Stimulated activated CD4-positive, alpha-beta T cell treated with anti-CD3 and anti-CD28 coated beads, Interleukin-1b, Interleukin-23, amount 100 ng/mL, for 24 hours (primary cell): Measurements from ENCODE around the gene ANKRD31.

Experiments used
- DNase-seq, 4 experiments: peaks; one replicate each; pipeline ENCODE4 v3.0.0-alpha.2; 2020; ENCODE audit warnings: low read depth in 4 of 4, low spot score in 1 of 4

ANKRD31 gene

DNA sequence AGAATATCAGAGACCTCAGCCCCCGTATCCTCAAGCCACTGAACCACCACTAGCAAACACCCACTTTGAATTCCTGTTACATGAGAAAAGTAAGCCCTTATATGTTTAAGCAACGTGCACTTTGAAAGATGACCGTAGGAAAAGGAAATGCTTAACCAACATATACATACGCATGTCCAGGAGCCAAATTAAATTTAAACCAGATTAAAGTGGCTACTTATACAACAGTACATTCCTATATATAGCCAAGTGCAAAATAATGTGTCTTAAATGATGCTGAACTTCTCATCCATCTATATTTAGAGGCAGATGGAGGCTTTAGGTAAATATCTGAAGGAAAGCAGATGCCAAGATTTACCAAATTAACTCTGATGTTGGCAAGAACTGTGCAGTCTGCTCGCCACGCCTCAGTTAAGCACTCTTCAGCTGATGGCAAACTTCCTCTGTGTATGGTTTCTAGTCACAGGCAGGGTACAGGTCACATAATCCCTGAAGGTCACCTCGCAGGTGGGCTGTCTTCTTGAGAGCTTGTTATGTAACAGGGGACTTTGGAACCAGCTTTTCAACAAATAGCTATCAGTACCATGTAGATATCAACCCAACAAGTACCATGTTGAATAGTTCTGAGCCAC is 192.9 kb downstream of the ANKRD31 start:
- no peak for DNase-seq

DNA sequence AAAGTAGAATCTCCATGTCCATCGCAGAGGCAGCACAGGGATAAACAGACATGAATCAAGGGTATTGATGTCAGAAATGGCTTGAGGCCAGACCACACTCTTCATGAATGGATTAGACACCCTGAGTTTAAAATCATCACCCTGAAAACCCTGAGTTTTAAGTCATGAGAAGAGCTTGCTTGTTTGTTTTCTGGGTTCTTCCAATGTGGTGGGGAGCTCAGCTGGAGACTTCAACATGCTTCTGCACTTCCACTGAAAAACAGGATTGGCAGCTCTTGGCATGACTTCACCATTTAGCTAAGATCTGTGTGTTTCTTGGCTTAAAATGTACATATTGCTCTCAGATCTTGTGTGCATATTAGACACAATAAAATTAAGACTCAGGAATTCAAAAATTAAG is 194.2 kb downstream of the ANKRD31 start:
- no peak for DNase-seq

DNA sequence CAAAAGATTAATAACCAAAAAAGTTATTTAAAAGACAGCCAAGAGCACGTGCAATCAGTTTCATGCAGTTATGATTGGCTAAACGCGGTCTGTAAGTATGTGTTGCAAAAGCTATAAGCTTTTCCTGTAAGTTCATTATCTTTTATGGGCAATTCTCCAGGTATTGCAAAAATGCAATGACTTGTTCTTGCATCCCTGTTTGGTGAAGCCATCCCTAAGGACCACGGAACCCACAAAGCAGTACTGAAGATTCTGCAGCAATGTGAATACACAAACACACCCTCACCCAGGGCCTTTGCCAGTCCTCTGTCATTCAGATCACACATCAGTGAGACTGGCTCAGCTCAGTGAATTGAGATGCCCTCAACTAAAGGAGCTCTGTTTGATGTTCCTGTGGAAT is 195.7 kb downstream of the ANKRD31 start:
- no peak for DNase-seq

DNA sequence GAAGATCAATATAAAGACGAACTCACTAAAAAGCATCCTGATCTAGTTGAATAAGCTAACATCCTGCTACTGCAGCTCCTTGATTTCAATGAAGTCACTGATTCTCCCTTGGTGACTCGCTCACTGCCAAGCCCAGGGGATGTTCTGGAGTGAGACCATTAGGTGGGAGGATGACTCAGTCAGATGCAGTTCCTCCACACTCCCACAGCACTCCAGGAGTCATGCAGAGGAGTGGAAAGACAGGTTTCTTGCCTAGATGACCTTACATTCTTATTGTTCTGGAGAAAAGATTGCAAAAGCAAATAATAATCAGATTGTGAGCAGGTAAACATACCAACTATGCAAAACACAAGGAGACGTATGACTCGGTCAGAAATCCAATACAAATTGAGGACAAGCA is 199.6 kb downstream of the ANKRD31 start:
- DNase-seq: no peak

DNA sequence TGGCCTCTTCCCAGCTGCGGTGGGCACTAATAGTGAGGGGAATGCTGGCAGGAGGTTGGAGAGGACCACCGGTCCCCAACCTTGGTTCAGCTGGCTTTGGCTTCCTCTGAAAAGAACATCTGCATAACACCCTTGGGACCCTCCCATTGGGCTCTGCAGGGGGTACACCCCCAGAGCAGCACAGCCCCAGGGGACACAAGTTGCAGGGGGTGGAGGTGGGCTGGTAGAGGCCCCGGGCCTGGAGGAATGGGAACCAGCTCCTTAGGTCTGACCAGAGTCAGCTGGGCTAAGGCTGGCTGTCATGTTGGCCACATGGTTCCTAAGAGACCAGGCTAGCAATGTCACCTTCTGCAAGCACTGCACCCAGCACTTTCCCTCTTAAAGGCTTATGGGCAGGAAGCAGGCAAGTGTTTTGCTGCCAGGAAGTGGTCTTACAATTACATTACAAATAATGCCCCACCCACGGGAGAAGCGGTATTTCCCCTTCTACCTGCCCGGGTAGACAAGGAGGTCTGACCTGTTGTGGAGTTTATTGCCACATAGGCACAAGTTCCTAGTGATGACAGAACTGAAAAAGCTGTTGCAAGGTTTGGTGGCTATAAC is 202.4 kb downstream of the ANKRD31 start:
- no peak for DNase-seq

DNA sequence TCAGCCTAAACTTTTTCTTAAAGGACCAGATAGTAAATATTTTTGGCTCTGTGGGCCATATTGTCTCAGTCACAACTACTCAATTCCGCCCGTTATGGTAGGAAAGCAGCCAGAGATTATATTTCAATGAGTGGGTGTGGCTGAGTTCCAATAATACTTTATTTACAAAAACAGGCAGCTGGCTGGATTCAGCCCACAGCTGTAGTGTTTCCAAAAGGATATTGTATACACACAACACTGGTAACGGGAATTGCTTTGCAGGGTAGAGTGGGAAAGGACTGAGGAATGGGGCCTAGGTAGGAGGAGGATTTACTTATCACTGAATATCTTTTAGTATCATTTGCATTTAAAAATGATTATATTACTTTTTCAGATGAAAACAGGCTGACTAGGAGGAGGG is 205.3 kb downstream of the ANKRD31 start:
- DNase-seq: no peak

DNA sequence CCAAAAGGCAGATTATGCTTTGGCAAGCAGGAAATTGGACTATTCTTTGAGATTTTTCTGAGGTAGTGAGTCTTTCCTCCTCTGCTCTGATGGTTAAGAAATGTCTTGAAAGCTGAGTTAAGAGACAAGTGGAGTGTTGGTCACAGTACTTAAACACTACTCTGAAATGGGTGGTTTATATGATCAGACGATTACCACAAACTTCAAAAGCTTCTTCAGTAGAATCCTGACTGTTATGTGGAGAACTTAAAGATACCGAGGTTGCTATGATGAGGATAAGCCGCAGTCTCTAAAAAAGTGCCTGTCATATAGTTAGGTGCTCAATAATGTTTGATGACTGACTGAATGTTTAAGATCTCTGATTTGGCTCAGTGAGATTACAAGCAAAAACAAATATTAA is 208.6 kb downstream of the ANKRD31 start:
- no peak for DNase-seq

DNA sequence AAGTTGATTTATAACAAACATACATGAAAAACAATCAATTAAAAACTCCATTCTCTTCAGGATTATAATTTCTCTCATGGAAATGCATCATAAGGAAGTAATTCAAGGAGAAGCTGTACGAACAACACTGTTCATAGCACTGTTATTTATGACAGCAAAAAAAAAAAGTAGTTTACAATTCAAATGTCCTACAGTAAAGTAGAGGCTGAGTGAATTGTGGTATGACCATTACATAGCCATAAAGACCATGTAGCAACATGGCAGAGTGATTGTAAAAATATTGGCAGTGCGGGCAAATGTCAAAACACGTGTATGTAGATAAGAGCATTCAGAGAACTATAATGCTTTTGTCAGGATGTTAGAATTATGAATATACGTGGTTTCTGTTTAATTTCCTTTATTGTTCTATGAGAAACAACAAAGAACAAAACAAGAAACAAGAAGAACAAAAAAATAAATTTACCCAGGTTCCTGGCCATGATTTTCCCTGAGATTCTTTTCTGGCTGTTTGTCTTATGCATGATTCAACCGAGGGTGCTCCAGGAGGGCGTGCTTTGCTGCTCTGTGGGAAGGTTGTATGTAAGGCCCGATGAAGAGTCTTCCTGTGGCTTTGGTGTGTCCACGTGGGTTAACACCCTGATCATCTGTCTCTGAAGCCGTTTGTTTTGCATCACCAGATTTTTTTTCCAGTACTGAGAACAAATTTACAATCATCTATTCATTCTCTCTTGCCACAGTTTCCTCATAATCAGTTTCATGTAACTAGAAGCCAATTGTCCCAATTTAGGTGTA is 213.1 kb downstream of the ANKRD31 start:
- no peak for DNase-seq

DNA sequence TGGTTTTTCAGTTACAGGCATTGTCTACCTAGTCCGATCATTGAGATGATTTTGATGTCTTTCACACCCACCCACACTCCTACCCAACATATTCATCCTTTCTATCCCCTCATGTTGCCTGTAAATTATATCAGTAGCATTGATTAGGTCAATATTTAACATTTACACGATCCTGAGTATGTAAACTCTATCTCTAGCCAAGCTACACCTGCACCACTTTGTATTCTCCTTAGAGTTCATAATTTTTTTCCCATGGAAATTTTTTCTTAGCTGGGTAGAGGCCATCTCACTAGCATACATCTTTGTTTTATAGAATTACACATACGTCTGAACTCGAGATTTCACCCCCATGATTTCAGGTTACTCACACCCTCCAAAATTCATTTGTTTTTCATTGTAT is 214.9 kb downstream of the ANKRD31 start:
- no peak for DNase-seq

DNA sequence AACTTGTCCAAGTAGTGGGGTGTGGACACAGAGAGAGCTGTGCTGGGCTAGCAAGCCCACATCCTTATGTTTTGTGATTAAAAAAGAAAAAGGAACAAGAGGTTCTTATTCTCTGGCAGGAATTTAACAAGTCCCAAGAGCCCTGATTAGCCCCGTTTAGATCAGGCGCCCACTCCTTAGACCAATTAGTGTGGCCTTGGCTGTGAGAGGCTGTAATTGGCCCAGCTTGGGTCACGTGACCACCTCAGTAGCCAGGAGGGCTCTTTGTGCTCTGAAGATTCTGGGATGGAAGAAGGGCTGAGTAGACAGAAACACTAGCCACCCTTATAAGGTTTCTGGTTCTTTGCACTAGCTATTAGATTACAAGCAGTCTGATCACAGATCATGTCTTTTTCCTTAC is 215.5 kb downstream of the ANKRD31 start:
- DNase-seq: no peak

DNA sequence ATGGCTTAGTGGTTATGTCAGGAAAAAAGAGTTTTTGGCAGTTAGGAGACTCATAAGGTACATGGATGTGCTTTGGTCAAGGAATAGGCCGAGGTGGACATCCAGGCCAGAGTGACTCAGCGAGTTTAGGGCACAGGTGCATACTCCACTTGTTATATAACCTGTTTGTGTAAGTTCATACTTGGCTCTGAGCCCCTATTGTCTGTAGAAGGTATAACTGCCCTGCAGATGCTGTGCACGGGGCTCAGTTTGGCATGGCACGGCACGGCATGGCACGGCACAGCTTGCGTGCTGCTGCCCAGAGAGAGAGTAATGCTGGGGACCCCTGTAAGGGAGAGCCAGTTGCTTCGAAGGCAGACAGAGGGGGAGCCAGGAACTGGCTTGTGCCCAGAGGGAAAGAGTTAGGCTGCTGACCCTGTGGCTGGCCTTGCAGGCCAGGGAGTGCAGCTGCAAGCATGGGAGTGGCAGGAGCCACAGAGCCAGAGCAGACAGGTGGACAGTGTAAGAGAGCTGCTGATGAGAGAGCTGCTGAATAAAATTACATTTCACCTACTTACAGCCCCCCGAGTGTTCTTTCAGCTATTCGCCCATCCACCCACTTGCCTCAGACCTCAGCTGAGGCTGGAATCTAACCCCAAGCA is 216.5 kb downstream of the ANKRD31 start:
- no peak for DNase-seq

DNA sequence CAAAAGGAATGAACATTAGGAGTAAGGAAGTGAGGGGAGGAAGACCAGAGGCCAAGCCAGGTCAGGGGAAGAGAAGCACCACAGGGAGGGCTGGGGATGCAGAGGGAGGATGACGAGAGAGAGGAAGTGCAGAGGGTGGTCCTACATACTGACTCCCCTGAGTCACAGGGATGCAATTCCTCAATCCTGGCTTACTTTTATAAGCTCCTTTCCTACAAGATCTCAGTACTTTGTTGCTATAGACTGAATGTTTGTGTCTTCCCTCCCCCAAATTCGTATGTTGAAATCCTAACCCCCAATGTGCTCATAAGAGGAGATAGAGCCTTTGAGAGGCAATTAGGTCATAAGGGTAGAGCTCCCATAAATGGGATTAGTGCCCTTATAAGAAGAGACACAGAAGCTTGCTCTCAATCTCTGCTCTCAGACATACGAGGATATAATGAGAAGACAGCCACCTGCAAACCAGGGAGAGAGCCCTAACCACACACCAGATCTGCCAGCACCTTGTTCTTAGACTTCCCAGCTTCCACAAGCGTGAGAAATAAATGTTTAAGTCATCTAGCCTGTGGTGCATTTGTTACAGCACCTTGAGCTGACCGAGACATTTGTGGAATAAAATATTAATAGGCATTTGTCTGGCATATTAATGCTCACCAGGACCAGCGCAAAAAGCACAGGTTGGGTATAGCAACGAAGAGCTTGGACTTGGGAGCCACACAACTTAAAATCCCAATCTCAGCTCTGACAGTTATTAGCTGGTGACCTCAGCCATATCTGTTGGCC is 217.7 kb downstream of the ANKRD31 start:
- no peak for DNase-seq
